GM21576 (cell line): ENCODE measurements around the gene TARS3.
A peak's percentile ranks its signal among the peaks of the same experiment; 100 is the strongest.
"Not testable (repeated sequence)": the region's sequence is repeated elsewhere in the genome, so short reads cannot be mapped to it uniquely, and the experiment has no call there.

Experiments used
- ATAC-seq: cut with Tn5 transposase; IDR thresholded peaks from one replicate; pipeline ENCODE4 v1.9.1; 2021; ENCODE audit warnings: mild to moderate bottlenecking, moderate library complexity; ENCODE audit not compliant: unreplicated experiment

Gene TARS3

GRCh38 chr15:101657171-101657570, 67.1 kb downstream of the TARS3 start:
- ATAC-seq = no peak

GRCh38 chr15:101654624-101655337, 69.5 kb downstream of the TARS3 start:
- ATAC-seq = not testable (repeated sequence)

DNA sequence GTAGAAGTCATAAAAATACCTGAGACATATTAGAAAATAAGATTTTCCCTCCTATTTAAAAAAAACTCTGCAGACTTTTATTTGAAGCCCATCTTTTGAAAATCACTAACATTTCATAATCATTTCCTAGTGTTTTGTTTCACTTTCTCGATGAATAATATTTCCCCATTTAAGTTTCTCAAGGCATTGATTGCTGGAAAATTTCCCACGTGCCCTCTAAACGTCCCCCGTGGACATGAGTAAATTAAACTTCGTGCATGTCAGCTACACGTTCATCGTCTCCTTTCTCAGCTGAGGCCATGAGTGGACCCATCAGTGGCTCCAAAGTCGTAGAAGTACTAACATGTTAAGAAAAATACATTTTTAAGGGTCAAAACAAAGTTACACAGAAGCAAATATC, 70.1 kb downstream of the TARS3 start:
- ATAC-seq = no peak

GRCh38 chr15:101652786-101653430, 71.4 kb downstream of the TARS3 start:
- ATAC-seq = no peak

DNA sequence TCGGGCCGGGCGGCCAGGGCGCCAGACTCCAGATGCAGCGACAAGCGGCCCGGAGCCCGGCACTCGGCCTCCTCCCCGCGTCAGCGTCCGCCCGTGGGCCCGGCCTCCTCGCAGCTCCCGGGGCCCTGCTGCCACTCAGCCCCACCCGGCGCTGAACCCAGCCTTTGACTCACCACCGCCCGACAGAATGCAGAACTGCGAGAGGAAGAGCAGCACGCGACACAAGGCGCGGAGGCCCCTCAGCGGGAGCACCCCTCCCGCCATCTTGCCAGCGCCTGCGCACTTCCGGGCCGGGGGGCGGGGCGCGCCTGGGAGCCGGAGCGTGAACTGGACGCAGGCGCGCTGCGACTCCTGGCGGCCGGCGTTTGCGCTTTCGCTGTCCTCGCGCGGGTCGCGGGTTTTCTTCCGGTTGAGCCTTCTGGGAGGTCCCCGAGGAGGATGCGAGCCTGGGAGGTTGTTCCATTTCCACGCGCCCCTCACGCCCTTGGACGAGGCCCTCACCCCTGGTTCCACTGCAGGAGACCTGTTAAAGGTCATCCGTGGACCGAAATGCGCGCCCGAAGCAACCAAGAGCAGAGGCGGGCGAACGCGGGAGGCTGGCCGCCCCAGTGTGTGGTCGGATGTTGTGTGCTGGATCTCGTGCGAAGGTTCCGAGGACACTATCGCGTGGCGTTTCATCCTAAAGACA, 72.0 kb downstream of the TARS3 start, which contains the start of gene TM2D3:
TSS of gene TM2D3 (minus strand) at position 284 of the 688 bp plus-strand sequence. CDS start at position 264, 20 bp downstream.
- peak; percentile 88 for ATAC-seq

- ATAC-seq = peak; percentile 45
These were observed 72.6 kb downstream of the TARS3 start for GRCh38 chr15:101651554-101652097.

GRCh38 chr15:101650145-101650544, 74.1 kb downstream of the TARS3 start:
- ATAC-seq = no peak

DNA sequence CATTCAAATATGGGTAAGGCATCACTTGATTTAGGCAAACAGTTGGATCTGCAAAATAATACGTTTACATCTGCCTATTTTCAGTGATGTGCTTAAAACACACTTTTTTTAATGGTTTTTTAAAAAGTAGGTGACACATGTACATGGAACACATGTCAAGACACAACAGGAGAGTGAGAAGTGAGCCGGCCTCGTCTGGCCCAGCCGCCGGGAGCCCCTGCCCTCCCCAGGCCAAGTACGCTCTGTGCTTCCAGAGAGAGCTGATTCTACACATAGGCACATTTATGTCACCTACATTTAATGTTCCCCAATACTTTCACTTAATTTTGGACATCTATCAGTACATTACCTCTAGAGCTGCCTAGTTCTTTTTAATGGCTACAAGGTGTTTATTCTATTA, 75.9 kb downstream of the TARS3 start:
- no peak for ATAC-seq

GRCh38 chr15:101647251-101647650, 77.0 kb downstream of the TARS3 start:
- no peak for ATAC-seq

DNA sequence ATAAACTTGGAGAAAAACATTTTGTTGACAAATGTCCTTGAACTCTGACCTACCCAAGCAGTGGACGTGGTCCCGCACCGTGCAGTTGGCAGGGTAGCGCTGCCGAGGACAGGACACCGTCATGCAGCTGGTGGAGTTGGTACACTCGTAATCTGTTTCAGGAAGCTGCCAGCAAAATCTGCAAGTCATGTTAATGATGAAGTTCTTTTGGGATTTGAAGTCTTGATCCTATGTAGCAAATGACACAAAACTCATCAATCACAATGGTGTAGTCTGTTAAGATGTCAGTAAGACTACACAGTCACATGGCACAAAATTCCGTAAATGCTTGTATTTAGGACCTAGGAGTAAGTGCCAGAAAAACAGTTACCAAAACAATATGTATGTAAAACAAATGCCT, 77.6 kb downstream of the TARS3 start:
- no peak for ATAC-seq

- no peak for ATAC-seq
These were observed 81.9 kb downstream of the TARS3 start for GRCh38 chr15:101642361-101642760.

DNA sequence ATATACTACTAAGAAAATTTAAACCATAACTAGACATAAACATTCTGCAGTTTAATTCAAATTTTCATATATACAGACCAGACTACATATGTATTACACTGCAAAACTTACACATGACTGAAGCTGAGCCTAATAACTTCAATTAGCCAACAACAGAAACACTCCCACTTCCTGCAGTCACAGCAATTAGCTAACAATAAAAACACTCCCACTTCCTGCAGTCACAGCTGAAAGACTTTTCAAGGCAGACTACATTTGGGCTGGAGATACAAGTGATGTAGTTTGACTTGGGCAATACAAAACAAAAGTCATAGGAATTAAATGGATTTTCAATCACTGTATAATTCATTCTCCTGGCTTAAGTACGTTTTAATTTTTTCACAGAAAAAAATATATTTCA, 82.4 kb downstream of the TARS3 start:
- ATAC-seq = no peak

- peak; percentile 67 for ATAC-seq
These were observed 83.0 kb downstream of the TARS3 start for GRCh38 chr15:101641129-101641764.

- ATAC-seq = no peak
These were observed 84.6 kb downstream of the TARS3 start for GRCh38 chr15:101639667-101640066.

DNA sequence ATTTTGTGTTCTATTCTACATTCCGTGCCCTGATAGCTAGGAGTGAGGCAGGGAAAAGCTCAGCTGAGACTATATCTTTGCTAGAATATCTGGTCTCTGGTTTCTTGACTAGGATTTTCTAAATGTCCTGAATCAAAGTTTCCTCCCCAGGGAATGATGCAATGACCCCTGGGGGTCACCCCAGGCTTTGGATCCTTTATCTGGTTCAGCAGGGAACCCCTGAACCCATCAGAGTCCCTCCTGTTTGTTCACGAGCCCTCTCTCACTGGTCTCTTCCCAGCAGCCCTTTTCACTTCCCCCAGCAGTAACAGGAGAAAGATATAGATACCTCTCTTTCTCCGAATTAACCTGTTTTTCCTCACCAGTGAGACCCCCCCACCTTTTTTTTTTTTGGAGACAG, 86.4 kb downstream of the TARS3 start:
- no peak for ATAC-seq

GRCh38 chr15:101637516-101637915, 86.8 kb downstream of the TARS3 start:
- no peak for ATAC-seq

DNA sequence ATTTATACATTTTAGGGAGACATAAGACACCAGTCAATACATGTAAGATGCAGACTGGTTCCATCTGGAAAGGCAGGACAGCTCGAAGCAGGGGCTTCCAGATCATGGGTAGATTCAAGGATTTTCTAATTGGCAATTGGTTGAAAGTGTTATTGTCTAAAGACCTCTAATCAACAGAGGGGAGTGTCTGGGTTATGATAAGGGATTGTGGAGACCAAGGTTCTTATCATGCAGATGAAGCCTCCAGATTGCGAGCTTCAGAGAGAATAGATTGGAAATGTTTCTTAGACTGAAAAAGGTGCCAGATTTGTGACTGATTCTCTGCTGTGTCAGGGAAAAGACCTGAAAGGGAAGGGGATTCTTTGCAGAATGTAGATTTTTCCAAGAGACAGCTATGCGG, 87.2 kb downstream of the TARS3 start:
- no peak for ATAC-seq

DNA sequence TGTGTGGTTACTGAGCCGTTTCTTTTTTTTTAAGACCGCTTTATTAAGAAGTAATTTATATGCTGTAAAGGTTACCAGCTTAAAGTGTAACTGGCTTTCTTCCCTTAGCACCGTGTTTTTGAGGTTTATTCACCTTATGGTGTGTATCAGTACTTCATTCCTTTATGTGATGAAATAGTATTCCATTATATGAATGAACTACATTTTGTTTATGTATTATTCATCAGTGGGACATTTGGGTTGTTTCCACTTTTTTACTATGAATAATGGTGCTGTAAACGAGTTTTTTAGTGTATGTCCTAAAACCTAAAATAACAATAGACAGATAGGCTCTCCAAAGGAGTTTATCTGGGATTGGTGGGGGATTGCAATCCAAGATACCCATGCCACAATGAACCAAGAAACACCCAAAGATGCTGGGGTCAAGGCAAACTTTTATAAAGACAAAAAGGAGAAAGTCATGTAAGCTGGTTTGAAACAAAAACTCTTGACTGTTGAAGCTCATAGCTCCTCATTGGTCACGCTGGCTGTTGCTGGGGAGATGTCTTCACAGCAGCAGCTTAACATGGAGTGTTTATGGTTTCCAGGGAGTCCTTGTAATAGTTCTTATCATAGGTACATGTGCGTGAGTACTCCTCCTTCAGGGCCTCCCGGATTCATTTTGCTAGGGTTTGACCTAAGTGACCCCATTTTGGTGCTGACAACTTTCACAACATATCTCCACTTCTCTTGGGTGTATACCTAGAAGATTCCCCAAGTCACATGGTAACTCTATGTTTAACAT, 88.1 kb downstream of the TARS3 start:
- no peak for ATAC-seq

- ATAC-seq = no peak
These were observed 90.9 kb downstream of the TARS3 start for GRCh38 chr15:101633356-101633755.

GRCh38 chr15:101626729-101627128, 97.5 kb downstream of the TARS3 start:
- not testable (repeated sequence) for ATAC-seq
